GM18867 (cell line): ENCODE data around the gene CHRNE.
"Not testable (repeated sequence)": the region's sequence is repeated elsewhere in the genome, so short reads cannot be mapped to it uniquely, and the experiment has no call there.

Experiments used
- ATAC-seq: cut with Tn5 transposase; IDR thresholded peaks from one replicate; pipeline ENCODE4 v1.9.1; 2021; ENCODE audit warnings: mild to moderate bottlenecking, moderate library complexity; ENCODE audit not compliant: unreplicated experiment

Gene CHRNE

GRCh38 chr17:4908301-4908700, 5.4 kb upstream of the CHRNE start:
- ATAC-seq, result no peak

- ATAC-seq, result not testable (repeated sequence)
These were observed 3.7 kb upstream of the CHRNE start for GRCh38 chr17:4906642-4907041.

- no peak for ATAC-seq
These were observed 358 bp downstream of the CHRNE start for GRCh38 chr17:4902540-4902939.

- no peak for ATAC-seq
These were observed 1.1 kb downstream of the CHRNE start for GRCh38 chr17:4901648-4902344.

- no peak for ATAC-seq
These were observed 1.7 kb downstream of the CHRNE start for GRCh38 chr17:4901108-4901647.

- ATAC-seq, result no peak
These were observed 2.4 kb downstream of the CHRNE start for GRCh38 chr17:4900231-4901107.

- no peak for ATAC-seq
These were observed 3.3 kb downstream of the CHRNE start, which contains the start of gene C17orf107 for GRCh38 chr17:4899341-4900230. TSS of gene C17orf107 (plus strand) at chr17:4899536. CDS start at chr17:4899763, 227 bp downstream.

- ATAC-seq, result no peak
These were observed 4.0 kb downstream of the CHRNE start for GRCh38 chr17:4898927-4899326.

- no peak for ATAC-seq
These were observed 4.5 kb downstream of the CHRNE start for GRCh38 chr17:4898351-4898750.

GRCh38 chr17:4897785-4898184, 5.1 kb downstream of the CHRNE start:
- no peak for ATAC-seq

GRCh38 chr17:4897198-4897687, 5.7 kb downstream of the CHRNE start:
- no peak for ATAC-seq

- no peak for ATAC-seq
These were observed 6.3 kb downstream of the CHRNE start for GRCh38 chr17:4896332-4897197.

GRCh38 chr17:4895657-4896331, 7.1 kb downstream of the CHRNE start:
- ATAC-seq, result no peak

GRCh38 chr17:4895121-4895520, 7.8 kb downstream of the CHRNE start:
- ATAC-seq, result no peak

GRCh38 chr17:4893721-4894560, 9.0 kb downstream of the CHRNE start:
- ATAC-seq, result no peak

- no peak for ATAC-seq
These were observed 9.6 kb downstream of the CHRNE start for GRCh38 chr17:4893272-4893671.

- ATAC-seq, result no peak
These were observed 10.2 kb downstream of the CHRNE start for GRCh38 chr17:4892499-4893221.
